Muscle of arm (tissue), 12 donors: ENCODE results near the gene USP13. TPM values are rescaled to one million over a fixed set of nuclear protein-coding genes. Genes with fewer than 3 reads are reported as not detected.

ENCODE experiments used
- DNase-seq: peaks from one replicate; pipeline ENCODE4 v3.0.0-alpha.2; 2013
- polyA plus RNA-seq, 12 donors: library from polyadenylated mRNA; unstranded; fragments of 120-200 nt; gene quantifications; one replicate each; pipeline ENCODE4 v1.2.1, GENCODE V29; 2013; ENCODE audit not compliant: insufficient read length in 12 of 12

USP13 gene
- polyA plus RNA-seq, 12 donors: 22.9 to 59.8 (median 49.1) TPM; not detected in 1

DNA sequence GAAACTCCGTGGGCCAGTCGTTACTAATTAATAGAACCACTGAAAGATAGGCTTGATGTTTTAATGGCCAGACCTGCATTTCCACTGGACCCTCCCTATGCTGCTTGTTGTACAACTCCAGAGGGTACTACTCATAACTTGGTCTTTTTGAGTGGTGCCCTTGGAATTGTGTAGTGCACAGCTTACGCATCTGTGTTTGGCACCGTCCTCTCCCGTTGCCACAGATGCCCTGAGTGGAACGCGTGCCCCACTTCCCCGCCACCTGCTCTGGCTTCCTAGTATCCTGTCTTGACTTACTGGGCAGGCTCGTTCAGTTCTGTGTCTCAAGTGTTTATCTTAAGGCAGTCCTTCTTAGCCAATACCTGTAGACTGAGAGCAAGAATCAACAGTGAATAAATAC, 78.7 kb downstream of the USP13 start:
- no peak for DNase-seq

DNA sequence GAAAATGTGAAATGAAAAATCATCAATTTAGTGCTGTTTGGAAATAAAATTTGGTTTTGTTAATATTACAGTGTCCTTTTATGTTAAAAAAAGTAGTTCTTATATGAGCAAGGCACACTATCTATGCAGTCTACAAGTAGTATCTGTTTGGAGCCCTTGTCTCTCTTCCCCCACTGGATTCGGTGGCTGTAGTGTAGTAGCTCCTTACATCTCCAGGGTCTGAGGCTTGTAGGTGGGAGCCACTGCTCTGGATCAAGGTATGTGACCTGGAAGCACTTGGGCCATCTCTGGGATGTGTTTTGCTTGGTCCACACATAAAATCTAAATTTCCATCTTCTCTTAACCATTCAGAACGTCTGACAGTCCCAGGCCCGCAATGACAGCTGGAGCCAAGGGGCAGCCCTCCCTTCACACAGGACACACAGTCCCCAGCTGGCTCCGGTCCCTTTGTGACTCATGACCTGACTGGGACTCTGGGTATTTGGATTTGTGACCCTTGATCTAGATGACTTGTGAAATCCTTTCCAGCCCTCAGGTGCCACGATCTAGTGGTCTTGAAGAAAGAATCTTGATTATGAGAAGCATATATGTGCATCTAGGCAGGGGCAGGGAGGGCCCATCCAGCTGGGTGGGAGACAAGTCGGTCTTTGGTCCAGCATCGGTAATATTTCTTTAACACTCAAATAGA, 80.0 kb downstream of the USP13 start:
- no peak for DNase-seq

DNA sequence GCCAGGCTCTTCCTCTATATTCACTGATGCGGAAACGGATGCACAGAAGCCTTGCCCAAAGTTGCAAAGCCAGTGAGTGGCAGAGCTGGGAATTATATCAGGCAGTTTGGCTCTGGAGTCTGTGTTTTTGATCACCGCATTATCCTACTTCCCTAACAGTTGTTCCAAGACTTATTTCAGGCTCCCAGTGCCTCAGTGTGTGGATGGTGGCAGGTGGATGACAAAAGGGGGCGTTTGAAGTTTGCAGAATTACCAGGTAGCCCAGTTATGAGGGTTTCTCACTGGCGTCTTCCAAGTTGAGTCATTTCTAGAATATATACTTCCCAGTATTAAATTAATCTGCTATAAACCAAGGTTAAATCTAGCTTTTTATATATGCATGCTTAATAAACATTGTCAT, 81.0 kb downstream of the USP13 start:
- no peak for DNase-seq

DNA sequence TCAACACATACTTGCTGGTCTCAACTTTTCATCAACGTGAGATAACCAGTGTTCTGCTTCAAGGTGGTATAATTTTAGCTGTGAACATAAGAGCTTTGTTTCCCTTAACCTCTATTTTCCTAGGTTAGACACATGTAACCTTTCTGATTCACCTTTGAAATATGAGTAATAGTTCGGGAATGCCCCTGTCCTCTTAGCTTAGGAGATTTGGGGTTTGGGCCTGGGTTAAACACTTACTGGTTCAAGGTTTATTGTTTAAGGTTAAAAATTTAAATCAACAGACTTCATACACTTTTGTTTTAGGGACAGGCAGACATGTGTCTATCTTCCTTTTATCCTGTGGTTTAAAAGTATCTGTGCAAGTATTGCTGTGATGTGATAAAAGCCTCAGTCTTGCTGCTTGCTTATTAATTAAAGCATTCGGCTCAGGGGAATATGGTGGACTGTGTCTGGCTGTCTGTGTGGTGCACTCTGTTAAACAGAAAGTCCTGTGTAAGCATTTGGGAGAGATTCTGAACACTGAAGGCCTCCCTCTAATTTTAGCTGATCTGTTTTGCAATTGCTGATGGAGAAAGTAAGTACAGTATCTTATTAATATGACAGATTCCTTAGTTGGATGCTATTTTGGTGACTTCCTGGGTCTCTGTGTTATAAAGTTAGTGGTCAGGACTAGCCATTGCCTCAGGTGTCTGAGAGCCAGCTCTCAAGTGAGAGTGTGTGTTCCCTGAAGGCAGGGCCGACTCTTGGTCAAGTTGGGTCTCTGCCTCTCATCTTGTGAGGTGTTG, 81.8 kb downstream of the USP13 start:
- no peak for DNase-seq

DNA sequence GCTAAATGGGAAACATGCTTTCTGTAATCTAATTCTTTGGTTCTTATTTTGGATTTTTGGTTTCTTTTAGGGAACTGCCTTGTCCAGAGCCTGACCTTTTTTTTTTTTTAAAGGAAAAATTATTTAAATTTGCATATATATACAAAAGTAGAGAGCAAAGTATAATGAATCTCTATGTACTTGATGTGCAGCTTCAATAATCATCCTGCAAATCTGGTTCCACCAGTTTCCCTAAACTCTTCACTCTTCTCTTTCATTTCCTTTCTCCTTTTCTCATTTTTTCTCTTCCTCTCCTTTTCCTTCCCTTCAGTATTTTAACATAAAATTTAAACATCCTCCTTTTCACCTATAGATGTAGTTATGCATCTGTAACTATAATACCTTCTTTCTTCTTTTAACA, 82.5 kb downstream of the USP13 start:
- no peak for DNase-seq

DNA sequence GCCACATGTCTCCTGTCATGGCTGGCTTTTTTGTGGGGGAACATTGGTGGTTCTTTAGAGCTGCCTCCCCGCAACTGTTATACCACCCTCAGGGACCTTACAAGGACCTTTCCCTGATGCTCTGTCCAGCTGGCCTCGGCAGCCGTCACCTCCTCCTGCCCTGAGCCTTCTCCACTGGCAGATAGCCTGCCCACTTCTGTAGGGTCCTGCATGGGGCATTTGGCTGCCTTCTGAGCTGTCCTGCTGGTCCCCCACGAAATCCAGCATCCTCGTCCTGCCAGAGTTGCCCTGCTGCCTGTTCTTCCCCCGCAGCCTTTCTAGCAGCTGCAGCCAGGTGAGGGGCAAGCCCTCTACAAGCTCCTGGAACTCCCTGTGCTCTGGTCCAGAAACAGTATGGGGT, 86.2 kb downstream of the USP13 start:
- DNase-seq: no peak

DNA sequence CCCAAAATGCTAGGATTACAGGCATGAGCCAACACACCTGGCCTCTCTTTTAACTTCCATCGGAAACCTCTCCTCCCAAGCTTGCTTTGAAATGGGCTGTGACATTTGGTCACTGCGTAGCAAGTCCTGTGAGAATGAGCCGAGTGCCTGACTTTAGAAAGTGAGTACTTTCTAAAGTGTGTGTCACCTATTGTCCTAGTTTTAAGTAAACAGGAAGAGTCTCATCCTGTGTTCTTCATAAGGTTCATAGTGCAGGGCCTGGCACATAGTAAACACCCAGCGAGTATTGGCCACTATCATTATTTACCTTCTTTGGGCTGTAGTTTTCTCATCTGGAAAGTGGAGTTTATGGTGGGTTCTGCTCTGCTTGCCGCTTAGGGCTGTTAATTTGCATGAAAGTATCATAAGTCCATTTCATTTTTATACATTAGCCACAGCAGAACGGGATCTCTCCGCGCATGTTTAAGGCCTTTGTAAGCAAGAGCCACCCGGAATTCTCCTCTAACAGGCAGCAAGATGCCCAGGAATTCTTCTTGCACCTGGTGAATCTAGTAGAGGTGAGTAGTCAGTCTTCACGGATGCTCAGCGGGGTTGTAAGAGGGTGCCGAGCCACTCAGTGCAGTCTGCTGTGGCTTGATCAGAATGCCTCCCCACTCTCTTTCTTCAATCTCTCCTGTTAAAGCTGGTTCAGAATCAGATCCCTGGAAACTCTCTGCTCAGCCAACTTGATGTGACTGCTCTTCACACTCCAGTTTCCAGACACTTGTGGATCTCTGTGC, 87.2 kb downstream of the USP13 start:
- no peak for DNase-seq

DNA sequence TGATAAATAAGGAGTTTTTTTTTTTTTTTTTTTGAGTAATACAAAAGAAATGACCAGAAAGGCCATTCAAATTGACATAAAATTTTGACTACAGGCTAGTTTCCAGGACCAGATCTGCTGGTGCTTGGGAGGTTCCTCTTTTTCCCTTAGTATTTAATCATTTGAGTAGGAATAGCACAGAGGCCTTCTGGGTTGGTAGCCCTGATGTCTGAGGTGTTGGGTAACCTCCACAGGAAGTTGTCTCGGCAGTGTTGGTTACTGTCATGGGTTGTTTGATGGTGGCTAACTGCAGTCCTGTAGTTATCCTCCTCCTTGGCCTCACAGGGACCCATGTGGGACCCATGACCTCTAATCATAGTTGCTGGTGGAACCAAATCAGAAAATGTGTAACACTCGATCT, 91.1 kb downstream of the USP13 start:
- no peak for DNase-seq

DNA sequence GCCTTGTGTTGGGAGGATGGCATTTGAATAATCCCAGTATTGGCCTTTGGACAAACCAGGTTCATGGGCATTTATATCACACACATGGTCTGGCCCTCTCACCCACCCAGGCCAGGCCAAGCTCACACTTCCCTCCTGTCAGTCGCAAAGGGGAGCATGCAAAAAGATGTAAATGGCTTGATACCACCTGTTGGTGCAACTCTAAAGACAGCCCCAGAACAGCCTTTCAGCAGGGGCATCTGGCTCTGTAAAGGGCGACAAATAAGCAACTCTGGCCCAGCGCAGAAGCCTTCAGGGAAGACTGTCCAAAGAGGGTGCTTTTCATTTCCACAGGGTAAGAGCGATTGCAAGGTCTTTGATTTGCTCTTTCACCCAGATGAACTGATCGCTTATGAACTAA, 91.8 kb downstream of the USP13 start:
- DNase-seq: no peak

DNA sequence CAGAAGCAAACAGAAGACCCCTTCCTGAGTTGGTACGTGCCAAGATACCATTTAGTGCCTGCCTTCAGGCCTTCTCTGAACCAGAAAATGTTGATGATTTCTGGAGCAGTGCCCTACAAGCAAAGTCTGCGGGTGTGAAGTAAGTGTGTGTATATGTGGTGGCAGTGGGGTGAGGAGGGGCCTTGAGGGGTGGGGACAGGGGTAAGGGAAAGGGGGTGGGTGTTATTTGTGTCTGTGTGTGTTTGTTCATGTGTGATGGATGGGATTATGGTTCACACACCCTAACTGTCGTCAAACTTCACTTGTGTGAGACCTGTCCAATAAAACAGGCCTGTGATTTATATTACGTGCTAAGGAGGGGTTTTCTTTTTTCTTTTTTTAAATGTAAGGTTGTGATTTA, 92.2 kb downstream of the USP13 start:
- DNase-seq: no peak

DNA sequence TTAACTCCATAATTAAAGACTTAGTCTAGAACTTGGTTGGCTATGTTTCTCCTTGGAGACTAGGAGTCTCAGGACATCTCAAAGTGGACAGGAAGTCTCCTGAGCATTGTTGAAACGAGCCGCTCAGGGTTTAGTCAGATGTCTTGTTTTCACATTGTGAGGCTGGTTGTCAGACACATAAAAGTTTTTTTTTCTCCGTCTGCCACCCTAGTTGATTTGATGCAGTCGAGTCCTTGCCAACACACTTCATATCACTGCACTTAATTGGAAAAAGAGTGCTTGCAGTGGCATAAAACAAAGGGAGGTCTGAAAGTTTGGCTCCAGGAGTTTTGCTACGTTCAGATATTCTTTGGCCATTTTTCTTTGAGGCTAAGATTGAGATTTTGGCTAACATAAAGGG, 92.9 kb downstream of the USP13 start:
- DNase-seq: no peak

DNA sequence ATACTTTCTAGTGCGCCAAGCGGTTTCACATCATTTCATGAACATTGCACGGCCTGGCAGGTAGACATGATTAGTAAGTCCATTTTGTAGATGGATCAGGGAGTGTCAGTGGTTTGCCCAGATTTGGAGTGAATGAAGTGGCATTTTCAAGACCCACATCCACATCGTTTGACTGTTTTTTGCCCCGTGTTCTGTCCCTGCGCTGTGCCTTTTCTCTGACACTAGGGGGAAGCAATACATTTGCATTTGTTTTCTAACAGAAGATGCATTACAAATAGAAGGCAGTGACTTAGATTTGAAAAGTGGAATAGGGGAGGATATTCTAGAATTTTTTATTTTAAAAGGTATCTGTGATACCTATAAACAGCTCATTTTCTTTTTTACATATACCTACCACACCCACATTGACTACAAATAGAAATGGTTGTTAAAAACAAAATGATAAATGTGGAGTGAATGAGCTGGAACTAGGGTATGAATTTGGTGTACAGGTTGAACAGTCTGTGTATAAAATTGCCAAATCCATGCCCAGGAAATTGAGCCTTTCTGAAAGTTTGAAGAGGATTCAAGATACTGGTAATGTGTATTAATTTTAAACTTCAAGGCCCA, 98.0 kb downstream of the USP13 start:
- DNase-seq: no peak

DNA sequence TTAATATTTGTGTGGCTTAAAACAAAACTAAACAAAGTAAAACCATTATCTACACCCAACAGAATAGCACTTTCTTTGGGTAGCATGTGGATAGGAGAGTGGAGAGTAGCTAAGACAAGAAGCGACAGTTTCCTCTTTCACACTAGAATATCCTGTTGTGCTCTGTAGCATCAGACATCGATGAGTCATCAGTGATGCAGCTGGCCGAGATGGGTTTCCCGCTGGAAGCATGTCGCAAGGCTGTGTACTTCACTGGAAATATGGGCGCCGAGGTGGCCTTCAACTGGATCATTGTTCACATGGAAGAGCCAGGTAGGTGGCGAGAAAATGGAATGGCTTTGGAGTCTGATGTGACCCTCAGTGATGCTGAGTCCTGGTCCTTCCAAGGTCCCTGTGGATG, 108.1 kb downstream of the USP13 start:
- DNase-seq: no peak

DNA sequence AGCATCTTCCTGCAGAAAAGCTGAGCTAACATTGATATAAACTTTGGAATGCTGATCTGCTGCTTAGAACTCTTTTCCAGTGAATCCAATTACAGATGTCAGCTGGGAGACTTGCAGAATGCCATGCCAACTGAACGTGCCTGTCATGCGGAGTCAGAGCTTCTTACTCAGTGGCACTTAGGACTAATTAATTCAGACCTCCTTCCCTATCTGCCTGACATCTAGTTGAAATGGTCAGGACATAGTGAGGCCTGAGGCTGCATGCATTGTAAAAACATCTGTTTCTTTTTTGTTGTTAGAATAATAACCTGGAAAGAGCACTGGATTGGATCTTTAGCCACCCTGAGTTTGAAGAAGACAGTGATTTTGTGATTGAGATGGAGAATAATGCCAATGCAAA, 112.6 kb downstream of the USP13 start:
- DNase-seq: no peak

DNA sequence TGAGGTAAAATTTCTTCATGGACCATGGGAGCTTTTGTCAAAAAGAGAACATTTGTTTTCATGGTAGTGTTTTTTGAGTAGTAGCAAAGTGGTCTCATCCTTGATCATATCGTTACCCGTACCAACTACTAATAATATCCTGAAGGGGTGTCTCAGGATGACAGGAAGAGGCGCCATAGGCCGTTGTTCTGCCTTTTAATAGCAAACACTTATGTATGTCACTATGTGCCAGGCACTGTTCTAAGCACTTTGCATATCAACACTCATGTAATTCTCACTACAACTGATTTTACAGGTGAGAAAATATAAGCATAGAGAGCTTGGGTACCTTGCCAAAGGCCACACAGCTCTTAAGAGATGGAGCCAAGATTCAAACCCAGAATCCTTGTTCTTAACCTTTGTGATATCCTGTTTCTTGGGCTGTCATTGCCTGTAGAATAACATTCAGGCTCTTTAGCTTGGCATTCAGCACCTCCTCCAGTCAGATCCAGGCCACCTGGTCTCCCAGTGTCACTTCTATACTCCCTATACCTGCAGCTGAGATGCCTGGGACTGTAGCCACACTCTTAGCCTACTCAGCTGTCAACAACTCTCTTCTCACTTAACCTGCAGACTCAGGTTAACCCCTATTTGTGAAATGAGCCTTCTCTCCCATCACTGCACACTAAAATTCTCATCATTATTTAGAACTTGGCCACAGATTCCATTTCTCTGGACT, 113.7 kb downstream of the USP13 start:
- DNase-seq: no peak

DNA sequence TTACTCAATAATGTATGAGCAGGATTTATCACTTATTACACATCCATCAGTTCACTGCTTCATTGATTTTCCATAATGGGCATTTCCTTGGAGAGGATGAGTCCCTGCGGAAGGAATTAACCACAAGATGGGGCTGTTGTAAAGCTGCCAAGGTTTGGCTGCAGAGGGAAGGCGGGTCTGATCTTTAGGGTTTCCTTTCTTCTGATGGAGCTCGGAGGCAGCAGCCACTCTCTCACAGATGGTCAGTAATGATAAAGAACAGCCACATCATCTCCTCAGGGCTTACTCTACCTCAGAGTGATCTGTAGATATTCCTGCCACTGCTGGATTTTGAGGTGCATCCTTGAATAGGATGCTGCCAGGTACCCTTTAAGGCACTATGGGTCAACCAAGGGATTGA, 115.2 kb downstream of the USP13 start:
- no peak for DNase-seq

DNA sequence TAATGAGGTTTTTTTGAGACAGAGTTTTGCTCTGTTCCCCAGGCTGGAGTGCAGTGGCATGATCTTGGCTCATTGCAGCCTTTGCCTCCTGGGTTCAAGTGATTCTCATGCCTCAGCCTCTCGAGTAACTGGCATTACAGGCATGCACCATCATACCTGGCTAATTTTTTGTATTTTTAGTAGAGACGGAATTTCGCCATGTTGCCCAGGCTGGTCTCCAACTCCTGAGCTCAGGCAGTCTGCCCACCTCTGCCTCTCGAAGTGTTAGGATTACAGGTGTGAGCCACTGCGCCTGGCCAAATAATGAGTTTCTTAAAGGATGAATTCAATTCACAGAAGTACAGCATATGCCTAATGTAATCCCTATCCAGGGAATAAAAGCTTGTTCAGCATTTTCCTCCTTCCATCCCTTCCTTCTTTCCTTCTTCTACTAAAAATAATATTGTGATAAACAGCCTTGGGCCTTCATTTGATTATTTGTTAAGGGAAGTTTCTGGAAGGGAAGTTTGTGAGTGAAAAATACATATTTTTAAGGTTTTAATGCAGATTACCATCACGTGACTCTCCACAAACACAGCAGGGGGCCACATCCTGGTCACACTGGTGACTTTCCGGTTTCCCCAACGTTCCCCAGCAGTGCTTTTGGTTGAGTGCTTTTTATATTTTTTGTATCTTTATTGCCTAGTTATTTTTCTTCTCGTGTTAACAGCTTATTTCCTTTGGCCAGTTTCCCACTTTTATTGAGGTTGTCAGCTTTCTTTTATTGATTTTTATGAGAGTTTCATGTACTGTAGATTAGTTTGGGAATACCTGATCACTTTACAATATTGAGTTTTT, 116.8 kb downstream of the USP13 start:
- DNase-seq: no peak

DNA sequence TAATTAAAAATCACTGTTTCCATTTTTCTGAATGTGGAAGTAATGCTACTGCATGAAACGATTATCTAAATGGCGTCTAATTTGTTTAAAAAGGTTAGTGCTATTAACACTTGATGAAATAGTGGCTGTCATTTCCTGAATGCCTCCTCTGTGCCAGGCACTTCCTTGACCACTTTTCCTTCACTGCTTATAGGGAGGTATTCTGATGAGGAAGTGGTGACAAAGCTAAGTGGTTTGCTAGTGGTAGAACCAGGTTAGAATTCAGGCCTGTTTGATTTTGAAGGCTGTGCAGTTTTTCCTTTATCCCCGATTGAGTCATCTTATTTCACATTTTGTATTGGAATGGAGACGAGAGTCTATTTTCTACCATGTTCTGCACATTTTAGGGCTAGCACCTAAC, 119.0 kb downstream of the USP13 start:
- DNase-seq: no peak

DNA sequence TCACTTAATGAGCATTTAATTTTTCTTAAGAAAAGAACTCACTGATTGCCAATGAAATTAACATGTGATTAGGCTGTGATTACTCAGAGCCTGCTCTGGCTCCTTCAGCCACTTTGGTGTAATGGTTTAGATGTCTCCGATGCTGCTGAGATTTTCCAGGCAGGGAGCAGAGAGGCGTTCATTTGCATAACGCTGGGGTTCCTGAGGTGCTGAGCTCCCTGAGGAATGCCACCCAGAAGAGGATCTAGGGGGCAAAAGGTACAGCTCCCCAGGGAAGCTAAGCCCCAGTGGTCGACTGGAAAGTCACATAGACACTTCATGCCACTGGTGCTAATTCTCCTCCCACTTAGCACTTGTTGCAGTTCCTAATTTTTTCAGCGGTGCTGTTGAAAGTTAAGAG, 119.5 kb downstream of the USP13 start:
- DNase-seq: no peak

DNA sequence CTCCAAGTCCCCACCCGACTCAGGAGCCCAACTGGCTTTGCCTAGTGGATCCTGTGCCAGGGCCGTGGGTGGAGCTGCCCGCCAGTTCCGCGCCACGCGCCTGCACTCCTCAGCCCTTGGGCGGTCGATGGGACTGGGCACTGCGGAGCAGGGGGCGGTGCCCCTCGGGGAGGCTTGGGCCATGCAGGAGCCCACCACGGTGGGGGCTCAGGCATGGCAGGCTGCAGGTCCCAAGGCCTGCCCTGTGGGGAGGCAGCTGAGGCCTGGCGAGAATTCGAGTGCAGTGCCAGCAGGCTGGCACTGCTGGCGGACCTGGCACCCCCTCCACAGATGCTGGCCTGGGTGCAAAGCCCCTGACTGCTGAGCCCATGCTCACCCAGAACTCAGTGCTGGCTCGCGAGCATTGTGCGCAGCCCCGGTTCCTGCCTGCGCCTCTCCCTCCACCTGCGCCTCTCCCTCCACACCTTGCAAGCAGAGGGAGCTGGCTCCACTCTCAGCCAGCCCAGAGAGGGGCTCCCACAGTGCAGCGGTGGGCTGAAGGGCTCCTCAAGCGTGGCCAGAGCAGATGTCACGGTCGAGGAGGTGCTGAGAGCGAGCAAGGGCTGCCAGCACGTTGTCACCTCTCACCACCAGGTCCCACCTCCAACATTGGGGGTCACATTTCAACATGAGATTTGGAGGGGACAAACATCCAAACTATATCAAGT, 122.7 kb downstream of the USP13 start:
- DNase-seq: no peak
